Cardiac fibroblast (primary cell): ENCODE data around the gene DPYSL4.

ENCODE experiments used
- DNase-seq, 2 donors: peaks; one replicate each; pipeline versions ENCODE4 v3.0.0 to v3.0.0-alpha.2; 2010; ENCODE audit warnings: low read depth in 2 of 2
- H3K4me3 ChIP-seq, 2 donors: replicated peaks in 1 of 2; 1 replicate in 1 of 2; 2 replicates in 1 of 2; pipeline ENCODE4 v1.5.1; 2011; ENCODE audit warnings: low read depth in 2 of 2, low read length in 2 of 2, mild to moderate bottlenecking in 2 of 2, moderate library complexity in 1 of 2
- TF ChIP-seq, protein P1 (sequence below): IDR thresholded peaks from one replicate; pipeline ENCODE4 v1.5.1; 2011; ENCODE audit warnings: low read depth, mild to moderate bottlenecking, low read length, inconsistent platforms

The DPYSL4 gene

DNA sequence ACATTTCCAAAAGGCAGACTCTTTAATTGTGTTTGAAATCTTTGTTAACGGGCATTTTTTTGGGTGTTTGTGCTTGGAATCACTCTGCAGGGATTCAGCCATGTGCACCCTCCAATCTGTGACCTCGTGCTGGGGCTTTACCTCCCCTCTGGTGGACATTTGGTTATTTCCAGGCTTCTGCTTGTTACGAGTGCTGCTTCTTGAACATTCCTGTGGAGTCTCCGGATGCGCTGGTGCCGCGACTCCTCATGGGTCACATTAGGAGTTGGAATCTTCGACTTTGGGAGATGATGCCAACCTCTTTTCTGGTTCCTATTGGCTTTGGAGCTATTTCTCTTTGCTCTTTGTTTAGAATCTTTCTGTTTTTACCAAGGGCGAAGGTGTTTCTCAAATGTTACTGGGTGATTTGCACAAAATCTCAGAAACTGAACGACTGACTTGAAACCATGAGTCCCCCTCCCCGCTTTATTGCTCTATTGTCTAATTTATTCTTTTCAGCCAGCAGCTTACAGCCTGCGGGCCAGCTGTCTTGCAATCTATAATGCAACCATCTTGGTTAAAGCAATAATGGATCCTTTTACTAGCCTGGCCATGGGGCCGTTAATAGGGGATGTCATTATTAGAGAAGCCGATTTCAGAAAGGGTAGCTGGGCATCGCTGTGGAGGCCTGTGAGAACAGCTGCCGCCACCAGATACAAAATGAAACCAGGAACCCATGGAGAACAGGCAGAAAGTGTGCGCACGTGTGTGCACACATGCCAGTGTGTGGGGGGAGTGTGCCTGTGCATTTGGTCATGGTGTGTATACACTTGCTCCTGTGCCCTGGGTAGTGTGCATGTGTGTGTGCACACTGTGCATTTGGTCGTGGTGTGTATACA, 9.9 kb upstream of the DPYSL4 start:
- no peak overlapping the region for H3K4me3 ChIP-seq
- DNase-seq = no peak
- TF ChIP-seq, protein P1, sequence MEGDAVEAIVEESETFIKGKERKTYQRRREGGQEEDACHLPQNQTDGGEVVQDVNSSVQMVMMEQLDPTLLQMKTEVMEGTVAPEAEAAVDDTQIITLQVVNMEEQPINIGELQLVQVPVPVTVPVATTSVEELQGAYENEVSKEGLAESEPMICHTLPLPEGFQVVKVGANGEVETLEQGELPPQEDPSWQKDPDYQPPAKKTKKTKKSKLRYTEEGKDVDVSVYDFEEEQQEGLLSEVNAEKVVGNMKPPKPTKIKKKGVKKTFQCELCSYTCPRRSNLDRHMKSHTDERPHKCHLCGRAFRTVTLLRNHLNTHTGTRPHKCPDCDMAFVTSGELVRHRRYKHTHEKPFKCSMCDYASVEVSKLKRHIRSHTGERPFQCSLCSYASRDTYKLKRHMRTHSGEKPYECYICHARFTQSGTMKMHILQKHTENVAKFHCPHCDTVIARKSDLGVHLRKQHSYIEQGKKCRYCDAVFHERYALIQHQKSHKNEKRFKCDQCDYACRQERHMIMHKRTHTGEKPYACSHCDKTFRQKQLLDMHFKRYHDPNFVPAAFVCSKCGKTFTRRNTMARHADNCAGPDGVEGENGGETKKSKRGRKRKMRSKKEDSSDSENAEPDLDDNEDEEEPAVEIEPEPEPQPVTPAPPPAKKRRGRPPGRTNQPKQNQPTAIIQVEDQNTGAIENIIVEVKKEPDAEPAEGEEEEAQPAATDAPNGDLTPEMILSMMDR = no peak

DNA sequence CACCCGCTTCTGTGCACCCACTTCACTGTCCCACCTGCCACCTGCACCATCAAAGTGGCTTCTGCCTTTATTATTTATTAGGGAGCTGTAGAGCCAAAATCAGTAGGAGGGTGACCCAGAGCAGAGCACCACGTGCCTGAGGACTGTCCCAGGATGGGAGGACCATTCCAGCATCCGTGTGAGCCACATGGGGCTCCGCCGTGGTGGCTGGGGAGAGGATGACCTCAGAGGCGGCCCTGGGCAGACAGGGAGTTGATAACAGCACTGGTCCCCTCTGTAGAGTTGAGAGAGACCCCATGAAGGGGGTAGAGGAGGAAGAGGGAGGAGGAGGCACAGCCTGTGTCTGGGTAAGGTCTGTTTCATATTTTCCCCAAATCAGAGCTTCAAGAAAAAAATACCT, 8.7 kb upstream of the DPYSL4 start:
- no peak for DNase-seq
- TF ChIP-seq, protein P1 = no peak

DNA sequence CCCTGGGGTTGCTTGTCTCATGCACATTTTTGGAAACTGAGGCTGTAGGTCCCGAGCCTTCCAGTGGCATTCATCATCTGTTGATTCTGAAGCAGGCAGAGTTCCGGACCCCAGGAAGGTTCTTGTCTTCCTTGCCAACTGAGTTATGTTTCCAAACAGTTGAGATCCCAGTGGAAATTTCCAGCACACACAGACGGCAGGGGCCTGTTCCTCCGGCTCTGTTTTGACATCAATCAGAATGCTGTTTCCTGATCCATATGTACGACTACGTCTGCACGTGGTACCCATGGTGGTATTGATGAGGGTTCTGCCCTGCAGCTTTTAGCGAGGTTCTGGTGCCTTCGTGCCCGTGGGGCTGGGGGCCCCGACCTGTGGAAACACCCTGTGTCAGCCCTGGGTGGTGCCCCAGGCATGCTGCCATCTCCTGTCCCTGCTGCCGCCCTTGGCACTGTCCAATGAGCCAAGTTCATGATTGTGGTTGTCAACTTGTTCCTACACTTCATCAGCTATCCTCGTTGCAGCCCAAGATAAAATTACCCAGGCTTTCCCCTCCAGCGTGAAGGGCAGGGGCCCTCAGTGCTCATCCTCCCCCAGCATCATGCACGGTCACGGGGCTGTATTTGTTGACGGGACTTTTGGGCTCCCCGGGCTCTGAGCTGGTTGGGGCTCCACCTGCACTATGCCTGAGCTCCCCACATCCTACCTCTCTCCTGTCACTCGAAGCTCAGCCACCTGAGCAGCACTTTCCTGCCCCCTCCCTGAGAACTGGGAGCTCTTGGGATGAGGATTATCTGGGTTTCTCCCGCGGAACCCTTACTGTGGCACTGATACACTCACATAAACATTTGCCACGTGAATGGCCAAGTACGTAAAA, 7.8 kb upstream of the DPYSL4 start:
- no peak overlapping the region for H3K4me3 ChIP-seq
- TF ChIP-seq, protein P1 = no peak
- no peak for DNase-seq

More for the DNA sequence above, 8.7 kb upstream of the DPYSL4 start:
- no peak overlapping the region for H3K4me3 ChIP-seq

DNA sequence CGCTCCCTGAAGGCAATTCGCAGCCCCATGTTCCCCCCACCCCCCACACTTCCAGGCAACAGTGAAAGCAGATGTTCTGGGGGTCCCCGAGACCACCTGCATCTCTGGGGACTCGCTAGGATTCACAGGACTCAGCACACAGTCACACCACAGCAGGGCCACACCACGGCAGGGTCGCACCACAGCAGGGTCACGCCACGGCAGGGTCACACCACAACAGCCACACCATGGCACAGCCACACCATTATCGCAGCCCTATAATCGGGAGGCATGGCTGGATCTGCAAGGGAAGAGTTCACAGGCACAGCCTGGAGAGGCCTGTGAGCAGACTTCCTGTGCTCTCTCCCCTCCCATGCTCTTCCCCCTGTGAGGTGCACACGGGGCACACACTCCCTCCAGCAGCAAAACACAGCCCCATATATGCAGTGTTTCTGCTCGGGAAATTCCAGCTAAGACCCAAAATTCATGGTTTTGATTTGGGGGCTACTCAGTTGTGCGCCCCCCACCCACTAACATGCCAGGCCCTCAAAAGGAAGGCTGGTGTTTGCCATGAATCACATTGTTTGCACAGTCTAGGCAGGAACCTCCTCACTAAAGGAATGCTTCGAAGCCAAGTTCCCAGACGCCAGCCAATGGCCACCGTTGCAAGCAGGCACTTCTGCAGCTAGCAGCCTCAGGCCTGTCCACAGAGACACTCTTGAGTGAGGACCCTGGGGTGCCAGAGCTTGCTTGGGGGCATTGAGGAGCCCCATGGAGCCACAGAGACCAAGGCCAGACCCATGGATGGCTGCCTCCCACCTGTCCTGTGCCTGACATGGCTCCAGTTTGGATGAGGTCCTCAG, 7.0 kb upstream of the DPYSL4 start:
- TF ChIP-seq, protein P1 = no peak
- no peak overlapping the region for H3K4me3 ChIP-seq
- no peak for DNase-seq

DNA sequence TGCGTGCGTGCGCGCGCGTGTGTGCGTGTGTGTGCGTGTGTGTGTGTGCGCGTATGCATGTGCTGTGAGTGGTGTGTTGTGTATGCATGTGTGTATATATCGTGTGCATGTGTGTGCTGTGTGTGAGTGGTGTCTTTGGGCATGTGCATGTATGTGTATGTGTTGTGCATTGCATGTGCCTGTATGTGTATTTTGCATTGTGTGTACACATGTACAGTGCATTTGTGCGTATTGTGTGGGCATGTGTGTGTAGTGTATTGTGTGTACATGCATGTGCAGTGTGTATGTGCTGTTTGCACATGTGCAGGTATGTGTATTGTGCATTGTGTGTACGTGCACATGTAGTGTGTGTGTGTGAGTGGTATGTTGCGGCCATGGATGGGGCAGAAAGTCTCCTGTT, 6.0 kb upstream of the DPYSL4 start:
- TF ChIP-seq, protein P1 = no peak
- H3K4me3 ChIP-seq = no peak overlapping the region
- no peak for DNase-seq

DNA sequence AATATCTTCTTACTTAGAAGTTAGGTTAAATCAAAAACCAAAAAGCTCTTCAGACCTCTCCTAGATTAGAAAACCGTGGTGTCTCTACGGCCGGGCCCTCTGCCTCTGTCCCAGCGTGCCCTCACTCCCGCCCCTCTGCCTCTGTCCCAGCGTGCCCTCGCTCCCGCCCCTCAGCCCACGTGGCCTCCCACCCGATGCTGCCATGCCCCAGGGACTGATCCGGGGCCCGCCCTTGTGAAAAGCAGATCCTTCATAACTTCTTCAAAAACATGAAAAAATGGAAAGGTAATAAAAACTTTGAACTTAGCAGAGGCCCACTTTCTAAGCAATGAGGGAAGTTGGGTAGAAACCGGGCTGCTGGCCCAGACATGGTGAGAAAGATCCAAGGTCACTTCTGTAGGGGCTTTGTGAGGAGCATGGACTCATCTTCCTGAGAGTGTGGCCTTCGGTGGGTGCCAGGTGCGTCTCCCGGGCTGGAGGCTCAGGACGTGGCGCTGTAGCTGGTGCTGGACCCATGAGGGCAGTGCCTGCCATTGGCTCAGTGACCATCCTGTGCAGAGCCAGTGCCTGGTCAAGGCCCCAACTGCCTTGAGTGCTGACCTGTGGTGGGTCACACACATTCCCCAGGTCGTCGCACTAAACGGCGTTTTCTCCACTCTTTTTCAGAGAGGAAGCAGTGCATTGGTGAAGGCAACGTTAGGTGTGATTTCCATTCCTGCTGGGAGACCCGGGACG, 4.9 kb upstream of the DPYSL4 start:
- TF ChIP-seq, protein P1 = no peak
- no peak overlapping the region for H3K4me3 ChIP-seq
- DNase-seq = no peak
